CMK (cell line): ENCODE data around the gene SHISA9.
A peak's percentile ranks its signal among the peaks of the same experiment; 100 is the strongest.

Experiments
- DNase-seq: peaks from one replicate; pipeline ENCODE4 v3.0.0-alpha.2; 2010; ENCODE audit warnings: low read depth

The SHISA9 gene

DNA sequence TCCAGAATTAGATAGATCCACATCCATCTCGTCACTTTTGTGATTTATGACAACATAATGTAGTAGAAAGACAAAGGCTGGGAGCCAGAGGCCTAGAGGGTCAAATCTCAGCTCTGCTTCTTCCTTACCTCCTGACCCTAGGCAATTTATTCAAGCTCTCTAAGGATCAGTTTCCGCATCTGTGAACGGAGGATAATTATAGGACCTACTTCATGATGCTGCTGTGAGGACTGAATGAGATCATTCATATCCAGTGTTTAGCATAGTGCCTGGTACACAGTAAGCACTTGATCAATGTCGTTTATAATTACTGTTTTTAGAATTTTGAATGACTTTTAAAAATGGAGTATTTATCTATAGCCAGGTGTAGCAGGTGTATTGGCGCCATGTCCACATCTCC lies 128.4 kb downstream of the SHISA9 start:
- no peak for DNase-seq

DNA sequence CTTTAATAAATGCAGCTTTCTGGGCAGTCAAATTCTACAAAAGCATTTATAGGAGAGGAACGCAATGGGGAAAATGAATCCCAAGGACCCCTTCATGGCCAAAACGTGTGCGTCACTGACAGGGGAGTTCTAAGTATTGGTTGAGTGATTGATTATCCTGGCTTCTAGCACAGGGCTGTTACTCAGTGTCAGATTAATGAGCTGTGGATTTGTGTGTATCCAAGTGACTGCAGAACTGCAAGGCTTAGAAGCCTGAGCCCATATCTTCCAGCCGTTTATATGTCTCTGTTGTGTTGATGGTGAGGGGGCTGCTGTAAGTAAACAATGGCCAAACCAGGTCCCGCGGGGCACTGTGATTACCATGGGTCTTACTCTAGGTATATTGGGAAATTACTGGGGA lies 129.4 kb downstream of the SHISA9 start:
- no peak for DNase-seq

DNA sequence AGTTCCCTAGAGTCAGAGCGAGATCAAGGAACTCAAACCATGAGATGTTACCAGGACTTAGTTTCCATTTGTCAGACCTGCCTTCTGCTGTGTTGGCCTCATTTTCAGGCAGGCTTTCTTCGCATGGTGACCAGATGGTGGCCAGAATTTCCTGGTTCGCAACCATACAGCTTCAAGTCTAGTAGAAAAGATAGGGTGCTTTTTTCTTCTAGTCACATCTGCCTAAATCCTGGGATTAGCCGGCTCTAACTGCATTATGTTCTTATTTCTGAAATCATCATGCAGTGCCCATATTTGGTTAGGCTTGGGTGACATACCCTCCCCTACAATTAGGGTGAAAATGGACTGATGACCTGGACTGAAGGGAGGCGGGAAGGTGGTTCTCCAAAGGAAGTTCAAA lies 131.5 kb downstream of the SHISA9 start:
- no peak for DNase-seq

DNA sequence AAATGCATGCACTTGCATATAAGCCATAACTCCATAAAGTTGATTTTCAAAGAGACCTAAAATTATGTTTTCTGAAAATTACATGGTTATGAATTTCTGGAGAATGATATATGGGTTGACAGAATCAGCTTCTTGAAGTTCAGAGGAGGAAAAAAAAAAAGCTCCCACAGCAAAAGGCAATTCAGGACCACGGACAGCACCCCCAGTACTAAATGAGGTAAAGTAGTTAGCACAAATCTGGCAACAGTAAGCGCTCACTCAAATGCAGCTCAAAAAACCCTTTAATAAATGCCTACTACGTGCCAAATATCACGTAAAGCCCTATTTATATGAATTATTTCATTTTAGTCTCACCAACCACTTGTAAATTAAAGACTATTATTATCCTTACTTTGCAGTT lies 135.2 kb downstream of the SHISA9 start:
- peak; percentile 7 for DNase-seq

DNA sequence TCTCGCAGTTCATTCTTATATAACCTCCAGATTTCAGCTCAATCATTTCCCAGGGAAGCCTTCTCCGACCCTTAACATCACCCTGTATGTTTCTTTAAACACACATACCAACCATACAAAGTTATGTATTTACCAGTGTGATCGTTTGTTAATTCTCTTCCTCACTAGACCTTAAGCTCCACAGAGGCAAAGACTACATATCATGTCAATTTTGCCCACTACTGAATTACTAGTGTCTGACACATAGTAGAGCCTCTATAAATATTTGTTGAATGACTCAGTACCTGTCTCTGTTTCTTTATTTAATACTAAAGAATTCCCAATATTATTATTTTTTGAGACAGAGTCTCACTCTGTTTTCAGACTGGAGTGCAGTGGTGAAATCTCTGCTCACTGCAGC lies 137.2 kb downstream of the SHISA9 start:
- no peak for DNase-seq

DNA sequence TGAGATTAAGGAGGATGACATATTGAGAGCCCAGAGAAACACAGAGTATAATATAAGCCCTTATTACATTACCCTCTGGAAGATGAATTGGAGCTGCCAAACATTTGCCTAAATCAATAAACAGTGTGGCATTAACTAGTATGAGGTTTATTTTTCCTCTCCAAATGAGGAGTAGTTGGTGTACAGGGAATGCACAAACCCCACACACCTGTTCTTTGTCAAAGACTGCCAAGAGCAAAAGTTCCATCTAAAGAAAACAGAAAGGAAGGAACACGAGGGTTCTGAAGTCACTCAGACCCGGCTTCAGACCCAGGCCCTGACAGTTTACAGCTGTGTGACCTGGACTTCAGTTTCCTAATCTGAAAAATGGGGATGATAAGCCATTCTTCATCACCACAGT lies 138.1 kb downstream of the SHISA9 start:
- DNase-seq, result no peak

DNA sequence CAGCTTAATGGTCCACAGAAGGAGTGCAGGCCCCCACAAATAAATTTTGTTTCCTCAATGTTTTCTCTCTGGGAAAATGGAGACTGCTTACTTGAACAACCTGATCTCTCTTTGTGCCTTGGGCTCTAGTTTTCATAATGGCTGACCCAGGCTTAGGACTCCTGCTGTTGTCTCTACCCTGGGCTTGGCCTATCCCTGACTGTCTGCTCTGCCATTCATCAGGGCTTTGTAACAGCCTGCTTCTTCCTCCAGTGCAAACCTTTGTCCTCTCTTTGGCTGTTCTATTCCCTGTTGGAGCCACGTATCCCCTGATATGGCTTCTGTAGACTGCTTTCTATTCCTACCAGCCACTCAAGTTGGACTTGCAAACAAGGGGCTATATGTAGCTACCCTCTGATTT lies 139.8 kb downstream of the SHISA9 start:
- no peak for DNase-seq

DNA sequence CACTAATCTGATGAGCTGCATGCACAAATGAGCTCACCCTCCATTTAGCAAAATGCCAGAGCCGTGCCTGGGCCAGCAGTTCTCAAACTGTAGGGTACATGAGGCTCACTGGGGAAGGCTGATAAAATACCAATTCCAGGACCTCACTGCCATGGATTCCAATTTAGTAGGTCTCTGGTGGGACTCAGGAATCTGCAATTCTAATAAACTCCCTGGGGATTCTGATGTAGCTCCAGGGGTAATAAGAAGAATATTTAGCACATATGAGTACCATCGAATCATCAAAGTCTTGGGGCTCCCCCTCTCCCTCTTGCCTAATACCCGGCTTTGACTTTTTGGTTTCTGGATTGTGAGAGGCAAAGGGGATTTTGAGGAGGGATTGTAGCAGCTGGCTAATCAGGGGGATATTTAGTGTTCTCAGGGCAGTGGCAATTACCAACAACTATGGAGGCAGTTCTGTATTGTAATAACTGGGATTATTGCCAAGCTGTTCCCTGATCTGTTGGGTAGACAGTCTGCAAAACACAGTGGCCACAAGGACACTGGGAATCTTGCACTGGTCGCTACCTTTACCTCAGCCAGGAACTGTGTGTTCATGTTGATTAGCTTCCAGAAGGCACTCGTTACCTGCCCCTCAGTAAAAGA lies 140.4 kb downstream of the SHISA9 start:
- no peak for DNase-seq

DNA sequence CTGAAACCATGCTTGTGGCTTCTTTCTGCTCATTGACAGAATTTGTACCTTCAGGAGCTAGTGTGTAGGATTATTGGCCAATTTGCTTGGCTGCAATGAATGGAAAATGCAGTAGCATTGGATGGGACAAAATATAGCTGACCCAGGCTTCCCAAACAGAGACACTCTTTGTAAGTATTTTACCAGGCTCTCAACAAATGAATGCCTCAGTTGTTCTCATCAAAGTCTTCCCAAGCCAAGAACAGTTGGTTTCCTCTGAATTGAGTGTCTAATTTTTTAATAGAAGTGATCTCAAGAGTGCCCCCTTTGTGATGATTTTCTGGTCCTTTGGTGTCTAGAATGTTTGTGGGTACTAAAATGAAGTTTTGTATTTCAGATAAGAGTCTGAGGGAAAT lies 140.9 kb downstream of the SHISA9 start:
- no peak for DNase-seq

DNA sequence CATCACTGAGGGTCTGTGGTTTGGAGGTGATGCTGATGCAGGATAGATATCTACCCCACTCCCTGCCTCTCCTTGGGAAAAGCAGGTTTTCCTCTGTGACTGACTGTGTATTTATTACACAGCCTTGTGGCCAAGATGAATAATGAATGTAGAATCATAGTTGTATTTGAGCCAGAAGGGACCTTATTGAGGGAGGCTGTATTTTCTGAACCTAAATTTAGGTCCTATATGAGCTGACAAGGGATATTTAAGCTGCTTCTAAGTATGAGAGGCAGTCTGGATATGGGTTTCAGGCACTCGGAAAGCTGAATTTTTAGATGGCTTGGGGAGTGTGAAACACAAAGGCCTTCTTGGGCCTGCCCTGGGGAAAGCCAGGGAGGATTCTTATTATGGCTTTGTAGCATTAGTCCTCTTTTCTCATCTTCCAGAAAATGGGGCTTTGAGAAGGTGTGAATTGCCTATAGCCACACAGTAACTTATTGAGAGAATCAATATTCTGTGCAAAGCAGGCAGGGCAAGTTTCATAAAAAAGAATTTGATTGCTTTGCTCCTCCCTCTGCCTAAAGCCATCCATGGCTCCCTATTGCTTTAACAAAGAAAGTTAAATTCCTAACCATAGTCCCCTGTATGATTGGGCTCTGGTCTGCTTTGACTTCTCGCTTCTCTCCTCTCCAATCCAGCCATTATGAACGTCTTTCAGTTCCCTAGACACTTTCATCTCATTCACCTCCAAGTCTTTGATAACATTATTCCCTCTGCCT lies 144.8 kb downstream of the SHISA9 start:
- no peak for DNase-seq

DNA sequence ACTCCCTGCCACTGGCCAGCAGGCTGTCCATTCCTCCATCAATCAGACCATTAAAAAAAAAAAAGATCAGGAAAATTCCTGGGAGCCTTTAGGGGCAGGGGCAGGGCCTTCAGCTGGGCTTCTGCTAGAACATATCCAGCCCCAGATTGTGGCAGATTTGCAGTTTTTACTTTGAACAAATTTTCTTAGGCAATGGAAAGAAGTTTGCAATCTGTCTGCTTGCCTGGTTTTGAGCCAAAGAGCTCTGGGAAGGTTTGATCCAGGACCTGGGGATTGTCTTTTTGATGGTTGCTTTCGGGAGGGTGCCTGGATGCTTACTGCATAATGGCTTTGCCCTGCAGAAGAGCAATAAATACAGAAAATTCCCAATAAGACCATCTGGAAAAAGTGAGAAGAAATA lies 145.9 kb downstream of the SHISA9 start:
- no peak for DNase-seq

DNA sequence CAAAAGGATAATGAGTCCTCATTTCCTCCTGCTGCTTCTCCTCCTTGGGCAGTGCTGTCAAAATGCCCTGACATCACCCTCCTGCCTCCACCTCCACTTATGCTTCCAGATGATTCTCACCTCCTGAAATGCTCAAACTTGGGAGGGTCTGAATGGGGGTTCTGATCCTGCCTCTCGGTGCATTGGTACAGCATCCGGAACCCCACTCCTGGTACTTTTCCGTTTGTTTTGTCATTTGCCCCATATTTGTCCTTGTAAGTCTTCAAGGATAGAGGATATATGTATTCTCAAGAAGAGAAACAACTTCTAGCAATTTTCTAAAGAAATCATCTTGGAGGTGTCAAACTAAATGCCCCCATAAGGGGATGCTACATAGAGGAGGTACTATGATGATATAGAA lies 148.3 kb downstream of the SHISA9 start:
- DNase-seq, result no peak

DNA sequence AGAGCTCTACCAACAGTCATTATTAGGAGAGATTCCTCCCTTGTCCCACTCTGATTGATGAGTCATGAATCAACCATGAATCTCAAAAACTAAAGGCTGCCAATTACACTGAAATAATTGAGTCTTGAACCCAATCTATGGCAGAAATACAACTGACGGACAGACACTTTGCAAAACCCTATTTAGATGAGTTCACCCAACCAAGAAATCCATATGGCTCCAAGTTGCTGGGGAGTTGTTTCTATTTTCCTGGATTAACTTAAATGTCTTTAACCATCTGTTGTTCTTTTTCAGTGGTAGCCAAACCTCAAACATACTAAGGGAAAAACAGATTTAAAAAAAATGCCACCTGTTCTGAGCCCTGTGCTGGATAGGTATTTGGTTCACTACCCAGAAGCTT lies 151.0 kb downstream of the SHISA9 start:
- no peak for DNase-seq

DNA sequence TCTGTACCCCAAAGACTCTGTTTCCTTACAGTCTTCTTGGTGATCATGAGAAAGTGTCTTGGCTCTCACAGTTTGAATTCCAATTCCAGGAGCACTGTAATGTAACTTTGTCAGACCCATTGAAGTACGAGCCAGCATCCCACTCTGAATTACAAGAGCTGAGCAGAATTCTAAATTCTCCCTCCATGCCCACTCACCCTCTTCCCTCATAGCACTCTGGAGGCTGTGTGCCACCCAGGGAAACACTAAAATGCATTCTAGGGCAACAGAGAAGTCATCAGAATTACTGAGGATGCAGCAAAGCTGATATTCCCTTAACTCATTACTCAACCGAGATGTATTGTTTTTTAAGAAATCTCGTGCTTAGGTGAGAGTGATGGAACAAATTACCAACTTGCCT lies 154.1 kb downstream of the SHISA9 start:
- DNase-seq, result no peak

DNA sequence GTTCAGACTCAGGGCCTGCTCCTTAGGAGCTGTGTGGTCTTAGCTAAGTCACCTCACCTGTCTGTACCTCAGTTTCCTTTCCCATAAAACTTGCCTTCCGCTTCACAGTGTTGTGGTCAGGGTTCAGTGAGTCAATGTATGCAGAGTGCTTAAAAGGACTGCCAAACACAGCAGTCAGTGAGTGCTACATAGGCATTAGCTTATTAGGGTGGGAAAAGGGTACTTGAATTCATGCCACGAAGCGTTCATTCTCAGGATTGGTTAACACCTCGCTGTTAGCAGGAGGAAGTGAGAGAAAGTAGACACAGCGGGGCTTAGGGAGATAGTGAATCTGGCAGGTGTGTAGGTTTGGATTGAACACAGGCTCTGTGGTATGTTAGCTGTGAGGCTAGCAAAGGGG lies 155.2 kb downstream of the SHISA9 start:
- no peak for DNase-seq

DNA sequence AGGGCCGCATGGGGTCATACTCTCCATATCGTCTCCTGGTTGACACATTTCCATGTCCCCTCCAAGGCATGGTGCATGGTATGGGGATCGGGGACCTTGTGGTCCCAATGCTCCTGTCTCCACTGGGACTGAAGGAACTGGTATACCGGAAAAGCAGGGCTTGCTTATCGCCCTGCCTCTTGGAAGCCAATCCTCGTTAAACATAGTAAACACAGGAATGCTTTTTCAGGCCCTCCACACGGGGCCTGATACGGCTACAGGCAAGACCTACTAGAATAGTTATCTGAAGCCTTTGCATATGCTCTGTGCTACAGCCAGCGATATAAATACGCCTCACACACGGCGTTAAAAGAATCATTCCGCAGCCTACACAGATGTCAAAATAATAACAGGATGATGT lies 159.5 kb downstream of the SHISA9 start:
- no peak for DNase-seq

DNA sequence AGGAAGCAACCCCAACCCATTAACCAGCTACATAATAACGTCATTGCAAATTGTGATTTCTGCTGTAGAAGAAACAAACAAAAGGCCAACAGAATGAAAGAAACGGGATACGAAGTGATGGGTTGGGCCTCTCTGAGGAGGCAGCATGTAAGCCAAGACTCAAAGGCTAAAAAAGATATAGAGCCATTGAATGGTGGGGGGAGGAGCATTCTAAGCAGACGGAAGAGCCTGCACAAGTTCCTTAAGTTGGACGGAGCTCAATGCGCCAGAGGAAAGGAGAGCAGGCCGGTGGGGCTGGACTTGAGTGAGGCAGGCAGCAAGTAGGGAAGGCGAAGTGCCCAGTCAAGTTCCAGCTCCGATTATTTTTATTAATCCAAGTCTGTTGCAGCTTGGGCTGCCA lies 160.3 kb downstream of the SHISA9 start:
- no peak for DNase-seq

DNA sequence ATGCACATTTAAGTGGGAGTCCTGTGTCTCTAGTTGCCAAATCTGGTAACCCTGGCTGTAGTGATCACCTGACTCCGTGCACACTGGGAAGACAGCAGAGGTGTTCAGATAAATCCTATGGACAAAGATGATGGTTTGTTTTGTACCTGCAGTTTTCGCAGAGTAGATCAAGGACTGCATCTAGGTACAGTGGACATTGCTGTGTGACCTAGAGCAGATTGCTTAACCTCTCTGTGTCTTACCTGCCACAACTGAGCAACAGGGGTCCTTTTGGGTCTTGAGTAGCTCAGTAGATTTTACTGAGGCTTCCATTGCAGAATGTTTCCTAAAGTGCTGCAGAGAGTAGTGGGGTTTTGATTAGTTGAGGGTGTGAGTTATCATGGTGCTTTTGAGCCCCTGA lies 160.8 kb downstream of the SHISA9 start:
- DNase-seq, result no peak

DNA sequence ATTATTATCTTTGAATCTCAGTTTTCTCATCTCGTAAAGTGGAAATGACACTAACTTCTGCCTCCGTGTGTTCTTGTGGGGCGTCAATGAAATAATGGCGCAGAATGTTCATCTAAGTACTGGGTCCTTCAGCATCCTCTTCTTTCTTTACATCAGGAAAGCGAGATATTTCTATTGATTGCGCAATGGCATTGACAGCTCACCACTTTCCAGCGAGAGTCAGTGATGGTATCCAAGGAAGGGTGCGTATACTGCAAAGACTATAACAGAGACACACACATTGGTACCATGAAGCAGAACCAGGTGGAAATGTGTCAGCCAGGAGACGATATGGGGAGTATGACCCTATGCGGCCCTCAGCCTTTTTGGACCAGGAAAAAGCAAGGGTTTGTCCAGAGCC lies 162.1 kb downstream of the SHISA9 start:
- DNase-seq, result no peak

DNA sequence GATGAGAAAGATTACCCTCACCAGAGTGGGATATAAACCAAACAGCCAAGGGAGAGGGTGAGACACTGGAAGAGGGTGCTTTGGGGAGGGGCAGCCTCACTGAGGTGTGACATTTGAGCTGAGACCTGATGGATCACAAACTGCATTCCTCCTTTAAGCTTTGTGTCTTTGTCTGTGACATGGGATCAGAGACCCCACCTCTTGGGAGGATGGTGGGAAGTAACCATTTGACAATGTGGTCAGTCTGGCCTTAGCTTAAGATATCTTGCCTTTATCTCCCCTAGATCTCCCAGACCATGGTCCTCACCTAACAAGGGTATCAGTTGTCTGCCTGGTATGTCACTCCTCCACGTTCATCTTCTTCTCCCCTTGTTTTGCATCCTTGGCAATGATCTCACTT lies 163.4 kb downstream of the SHISA9 start:
- DNase-seq, result no peak

DNA sequence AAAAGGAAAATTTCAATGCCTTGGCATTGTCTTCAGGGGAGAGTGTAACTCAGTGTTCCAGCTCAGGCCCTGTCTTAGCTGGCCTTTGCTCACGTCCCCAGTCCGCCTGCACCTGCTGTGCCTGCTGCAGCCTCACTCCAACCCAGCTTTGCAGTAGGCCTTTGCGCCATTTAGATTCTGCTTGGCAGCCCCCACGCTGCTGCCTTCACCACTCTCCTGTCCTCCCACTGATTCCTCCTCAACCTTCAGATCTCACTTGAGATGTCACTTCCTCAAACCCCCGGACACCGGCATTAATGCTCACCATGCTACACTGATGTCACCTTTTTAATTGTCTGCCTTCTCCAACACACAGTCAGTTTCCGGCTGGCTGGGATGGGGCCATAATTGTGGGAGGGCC lies 166.2 kb downstream of the SHISA9 start:
- no peak for DNase-seq

DNA sequence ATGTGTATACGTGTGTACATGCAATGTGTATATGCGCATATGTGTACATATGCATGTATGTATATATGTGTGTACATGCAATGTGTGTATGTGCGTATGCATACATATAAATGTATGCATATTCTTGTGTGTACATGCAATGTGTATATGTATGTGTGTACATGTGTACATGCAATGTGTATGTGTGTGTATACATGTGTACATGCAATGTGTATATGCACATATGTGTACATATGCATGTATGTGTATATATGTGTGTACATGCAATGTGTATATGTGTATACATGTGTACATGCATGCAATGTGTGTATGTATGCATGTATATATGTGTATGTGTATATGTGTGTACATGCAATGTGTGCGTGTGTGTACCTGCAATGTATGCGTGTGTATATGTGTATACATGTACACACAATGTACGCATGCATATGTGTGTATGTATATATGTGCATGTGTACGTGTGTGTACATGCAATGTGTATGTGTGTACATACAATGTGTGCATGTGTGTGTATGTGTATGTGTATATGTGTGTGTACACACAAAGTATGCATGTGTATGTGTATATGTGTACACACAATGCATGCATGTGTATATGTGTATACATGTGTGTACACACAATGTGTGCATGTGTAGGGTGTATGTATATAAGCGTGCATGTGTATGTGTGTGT lies 167.7 kb downstream of the SHISA9 start:
- no peak for DNase-seq

DNA sequence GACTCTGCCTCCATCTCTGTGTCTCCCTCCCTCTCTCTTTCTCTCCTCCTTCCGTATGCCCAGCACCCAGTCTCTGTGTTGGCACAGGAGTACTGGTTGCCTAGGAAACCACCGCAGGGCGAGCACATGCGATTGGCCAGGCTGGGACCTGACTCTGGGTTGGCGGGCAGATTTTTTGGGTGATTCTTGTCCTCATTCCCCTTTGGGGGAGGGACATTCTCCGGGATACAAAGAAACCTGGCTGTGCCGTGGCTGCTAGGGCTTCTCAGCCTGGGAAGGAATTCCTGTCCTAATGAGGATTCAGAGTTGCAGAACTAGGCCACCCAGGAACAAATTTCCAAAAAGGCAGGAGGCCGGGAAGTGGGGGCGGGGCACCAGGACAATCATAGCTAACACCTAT lies 168.9 kb downstream of the SHISA9 start:
- no peak for DNase-seq

DNA sequence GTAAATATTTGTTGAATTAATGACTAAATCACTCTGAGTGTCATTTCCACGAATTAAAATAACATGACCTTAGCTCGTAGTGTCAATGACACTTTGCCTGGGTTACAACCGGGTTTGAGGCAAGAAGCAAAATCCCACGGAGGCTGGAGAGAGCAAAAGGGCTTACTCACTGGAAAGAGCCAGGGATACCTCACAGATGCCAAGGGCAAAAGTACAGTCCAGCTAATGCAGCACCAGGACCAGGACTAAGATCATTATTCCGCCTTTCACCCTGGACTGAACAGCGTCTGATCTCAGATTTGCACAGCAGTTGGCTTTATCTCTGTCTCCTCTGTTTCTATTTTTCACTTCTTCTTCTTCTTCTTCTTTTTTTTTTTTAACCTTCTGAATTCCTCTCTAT lies 175.5 kb downstream of the SHISA9 start:
- no peak for DNase-seq
